NCI-H748 treated with DMSO at 0.1 percent for 48 hours (cell line): ENCODE data around the gene BARX1.

ENCODE experiments used
- DNase-seq: peaks from one replicate; lab custom pipeline; 2025; lab: John Stamatoyannopoulos, UW

The BARX1 gene

DNA sequence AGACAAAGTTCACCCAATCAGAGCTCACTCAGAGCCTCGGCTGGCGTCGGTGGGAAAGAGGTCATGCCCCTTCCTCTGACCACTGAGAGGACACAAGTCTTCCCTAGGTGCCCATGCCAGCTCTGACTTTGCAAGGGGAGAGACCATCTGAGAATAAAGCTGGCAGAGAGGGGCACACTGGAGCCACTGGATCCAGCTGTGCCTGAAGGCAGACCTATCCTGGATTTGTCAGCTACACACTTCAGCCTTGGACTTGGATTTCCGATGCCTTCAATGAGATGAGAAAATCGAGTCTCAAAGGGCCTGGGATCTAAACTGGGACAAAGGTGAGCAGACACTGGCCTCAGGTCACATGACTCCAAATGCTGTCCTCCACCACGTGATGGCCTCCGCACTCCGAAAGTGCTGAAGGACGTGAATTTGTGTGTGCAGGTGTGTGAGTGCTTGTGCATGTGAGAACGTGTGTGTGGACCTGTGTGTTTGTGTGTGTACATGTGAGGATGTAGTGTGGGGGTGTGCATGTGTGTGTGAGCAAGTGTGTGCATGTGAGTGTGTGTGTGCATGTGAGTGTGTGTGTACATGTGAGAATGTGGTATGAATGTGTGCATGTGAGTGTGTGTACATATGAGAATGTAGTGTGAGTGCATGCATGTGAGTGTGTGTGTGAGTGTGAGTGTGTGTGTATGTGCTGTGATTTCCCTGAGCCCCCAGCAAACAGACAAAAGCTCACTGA, 37.9 kb downstream of the BARX1 start:
- no peak for DNase-seq

DNA sequence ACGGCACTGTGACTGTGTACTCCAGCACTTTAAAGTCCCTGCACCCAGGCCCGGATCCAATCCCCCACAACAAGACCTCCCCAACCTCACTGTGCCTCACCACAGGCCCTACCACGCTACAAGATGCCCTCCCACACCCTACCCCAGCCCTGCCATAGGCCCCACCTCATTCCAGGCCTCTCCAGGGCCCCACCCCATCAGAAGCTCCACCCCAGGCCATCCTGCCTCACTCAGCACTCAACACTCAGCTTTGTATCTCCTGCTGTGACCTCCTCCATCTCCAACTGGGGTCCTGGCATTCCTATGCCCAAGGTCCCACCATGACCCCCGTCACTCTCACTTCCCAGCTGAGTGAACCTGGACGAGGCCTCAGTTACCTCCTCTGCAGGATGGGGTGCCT, 38.8 kb downstream of the BARX1 start:
- DNase-seq, result no peak

DNA sequence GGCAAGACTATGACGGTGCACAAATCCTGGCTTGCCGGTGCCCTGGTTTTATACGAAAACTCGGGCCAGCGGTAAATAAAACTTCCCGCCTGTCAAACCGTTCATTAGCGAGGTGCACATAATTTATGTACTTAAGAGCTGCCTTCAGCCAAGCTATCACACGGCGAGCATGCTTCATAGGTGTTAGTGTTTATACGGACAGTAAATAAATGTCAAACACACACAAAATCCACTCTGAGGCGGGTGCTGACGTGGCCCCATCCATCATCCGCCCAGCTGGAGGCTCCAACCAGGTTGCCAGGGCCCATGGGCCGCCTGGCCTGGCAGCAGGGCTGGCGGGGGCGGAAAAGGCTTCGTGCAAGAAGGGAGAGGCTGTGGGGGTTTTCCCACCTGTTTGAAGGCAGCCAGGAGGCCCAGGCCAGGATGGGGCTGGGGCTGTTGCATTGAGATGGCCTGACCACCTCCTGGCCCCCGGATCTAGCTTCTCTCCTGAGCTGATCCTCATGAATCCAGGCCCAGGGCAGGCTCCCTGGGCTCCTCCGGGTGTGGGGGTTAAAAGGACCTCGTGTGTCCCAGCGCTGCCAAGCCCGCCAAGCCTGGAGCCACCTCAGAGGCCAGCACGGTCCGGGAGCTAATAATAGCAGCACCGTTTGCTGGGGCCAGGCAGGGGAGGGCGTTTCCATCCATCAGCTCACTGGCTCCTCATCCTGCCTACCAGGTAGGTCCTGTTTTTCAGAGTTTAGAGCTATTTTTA, 43.2 kb downstream of the BARX1 start:
- DNase-seq, result no peak

DNA sequence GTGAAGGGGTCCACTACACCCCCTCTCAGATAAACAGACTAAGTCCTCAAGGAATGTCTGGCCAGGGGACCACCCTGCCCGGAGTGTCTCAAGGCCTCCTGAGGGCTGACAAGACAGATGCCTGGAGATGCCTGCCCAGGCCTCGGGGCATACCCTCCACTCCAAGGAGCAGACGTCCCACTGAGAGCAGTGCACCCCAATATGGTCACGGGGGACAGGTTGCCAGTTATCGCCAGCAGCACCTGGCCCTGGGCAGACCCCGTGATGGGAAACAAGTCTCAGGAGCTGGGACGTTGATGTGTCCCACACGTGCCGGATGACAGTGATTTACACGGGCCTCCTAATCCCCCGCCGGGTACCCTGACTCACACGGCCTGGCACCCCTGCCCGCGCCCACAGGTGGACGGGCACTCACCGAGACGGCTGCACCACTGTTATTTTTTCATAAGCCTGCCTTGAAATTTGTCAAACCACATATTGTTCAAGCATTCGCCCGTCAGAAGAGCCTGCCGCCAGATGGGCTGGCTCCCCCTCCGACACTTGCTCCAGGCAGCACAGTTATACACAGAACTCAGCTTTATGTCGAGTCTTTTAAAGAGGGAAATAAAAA, 43.9 kb downstream of the BARX1 start:
- no peak for DNase-seq

DNA sequence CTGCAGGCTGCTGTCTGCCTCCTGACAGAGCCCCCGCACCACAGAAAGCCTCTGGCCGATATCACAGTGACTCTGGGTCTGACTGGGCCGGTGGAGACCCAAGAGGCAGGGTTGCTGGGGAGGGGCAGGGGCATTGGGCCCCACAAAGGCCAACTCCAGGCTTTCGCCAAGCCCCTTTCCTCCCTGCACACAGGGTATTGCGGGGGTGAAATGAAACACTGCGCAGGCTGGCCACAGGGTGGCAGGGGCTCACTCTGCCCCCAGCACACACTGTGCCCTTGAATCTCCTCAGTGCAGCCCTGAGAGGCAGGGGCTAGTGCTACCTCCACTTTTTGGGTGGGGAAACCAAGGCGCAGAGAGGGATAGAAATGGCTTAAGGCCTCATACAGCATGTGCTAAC, 44.6 kb downstream of the BARX1 start:
- DNase-seq, result no peak

DNA sequence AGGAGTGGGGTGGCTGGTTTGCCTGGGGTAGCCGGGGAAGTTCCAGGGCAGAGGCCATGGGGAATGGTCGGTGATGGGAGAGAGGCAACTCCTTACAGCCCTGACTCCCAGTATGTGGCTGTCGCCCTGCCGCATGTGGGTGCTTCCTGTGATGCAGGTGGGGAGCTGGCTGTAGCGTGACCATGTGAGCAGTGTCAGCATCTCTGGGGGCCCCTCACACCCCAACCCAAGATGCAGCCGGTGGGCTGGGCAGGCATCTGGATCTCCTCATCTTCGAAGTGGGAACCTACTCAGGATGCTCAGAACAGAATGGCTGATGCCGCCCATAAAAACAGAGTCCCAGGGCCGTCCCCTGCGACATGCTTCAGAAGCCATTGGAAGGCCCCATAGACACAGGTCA, 45.0 kb downstream of the BARX1 start:
- no peak for DNase-seq

DNA sequence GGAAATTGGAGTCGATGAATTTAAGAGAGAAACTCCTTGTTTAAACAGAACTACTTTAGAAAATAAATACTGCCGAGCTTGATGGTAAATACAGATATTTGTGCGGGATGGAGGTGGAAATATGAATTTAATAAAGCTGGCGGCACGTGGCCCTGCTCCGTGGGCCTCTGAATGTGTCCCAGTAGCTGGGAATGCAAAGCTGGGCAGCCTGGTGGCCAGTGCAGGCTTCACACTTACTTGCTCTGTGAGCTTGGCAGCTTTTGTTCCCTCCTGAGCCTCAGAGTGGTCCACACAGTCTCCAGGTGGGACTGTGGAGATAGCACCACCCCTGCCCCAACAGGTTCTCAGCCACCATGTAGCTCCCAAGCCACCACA, 45.9 kb downstream of the BARX1 start:
- no peak for DNase-seq

DNA sequence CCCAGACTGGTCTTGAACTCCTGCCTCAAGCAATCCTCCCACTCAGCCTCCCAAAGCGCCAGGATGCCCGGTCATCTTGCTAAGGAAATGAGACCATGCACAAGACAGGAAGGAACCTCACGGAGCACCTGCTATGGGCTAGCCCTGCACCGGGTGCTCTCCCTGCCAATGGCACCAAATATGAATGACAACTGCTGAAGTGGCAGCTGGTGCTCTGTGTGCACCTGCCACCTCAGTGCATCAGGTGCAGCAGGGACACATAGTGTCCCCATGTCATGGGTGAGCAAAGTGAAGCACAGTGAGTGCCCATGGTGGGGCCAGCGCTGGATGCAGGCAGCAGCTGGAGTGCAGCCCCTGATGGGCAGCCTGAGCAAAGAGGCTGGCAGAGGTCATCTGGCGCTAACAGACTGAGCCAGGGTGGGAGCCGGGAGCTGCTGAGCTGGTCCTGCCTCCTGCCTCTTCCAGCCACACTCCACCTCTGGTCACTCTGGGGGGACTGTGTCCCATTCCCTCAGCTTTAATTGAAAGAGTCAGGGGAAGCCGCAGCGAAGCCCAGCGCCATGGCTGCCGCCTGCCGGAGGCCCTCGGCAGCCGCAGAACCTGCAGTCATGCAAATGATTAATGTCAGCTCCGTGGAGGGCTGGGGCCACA, 46.4 kb downstream of the BARX1 start:
- no peak for DNase-seq

DNA sequence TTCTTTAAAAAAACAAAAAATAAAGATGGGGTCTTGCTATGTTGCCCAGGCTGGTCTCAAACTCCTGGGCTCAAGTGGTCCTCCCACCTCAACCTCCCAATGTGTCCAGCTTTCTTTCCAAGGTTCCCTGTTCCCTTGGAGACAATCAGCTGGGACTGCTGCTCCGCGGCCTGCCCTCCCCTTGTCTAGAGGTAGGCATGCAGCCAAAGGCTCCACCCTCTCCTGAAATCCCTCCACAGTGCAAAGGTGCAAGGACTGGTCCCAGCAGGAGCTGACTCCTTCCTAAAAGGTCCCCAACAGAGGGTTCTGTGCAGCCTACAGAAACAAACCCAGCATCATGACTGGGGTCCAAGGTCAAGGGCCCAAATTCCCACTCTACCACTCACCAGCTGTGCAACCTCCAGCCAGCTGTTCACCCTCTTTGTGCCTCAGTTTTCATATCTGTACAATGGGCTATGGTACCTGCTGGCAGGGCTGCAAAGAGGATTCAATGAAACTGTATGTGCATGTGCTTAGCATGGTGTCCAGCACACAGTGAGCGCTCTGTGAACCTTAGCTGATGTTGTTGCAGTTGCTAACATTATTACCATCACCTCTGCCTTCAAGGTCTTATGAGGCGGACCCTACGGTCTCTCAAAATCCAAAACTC, 47.5 kb downstream of the BARX1 start:
- DNase-seq, result no peak

DNA sequence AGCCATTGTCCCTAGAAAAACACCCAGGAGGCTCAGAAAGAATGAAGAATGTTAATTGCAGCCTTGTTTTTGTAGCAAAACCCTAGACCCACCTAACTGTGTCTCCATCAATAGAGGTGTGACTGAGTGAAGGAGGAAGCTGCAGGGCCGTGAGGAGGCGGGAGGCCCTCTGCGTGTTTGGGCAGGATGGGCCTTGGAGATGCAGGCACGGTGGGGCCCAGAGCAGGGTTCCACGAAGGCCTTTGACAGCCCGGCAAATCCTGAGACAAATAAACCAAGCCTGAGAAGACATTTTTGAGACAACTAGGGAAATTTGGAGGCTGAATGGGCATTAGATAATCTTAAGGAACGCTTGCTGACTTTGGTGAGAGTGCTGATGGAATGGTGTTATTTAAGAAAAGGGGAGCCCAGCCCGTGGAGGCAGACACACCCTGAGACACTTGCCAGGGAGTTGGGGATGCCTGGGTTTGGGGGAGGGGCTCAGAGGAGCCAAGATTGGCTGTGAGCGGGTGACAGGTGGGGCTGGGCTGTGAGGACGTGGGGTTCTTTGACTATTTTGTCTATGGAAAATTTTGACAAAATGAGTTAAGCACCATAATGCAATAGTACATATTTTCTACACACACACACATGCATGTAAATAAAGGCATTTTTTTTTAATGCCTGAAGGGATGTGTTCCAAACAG, 48.8 kb downstream of the BARX1 start:
- DNase-seq, result no peak

DNA sequence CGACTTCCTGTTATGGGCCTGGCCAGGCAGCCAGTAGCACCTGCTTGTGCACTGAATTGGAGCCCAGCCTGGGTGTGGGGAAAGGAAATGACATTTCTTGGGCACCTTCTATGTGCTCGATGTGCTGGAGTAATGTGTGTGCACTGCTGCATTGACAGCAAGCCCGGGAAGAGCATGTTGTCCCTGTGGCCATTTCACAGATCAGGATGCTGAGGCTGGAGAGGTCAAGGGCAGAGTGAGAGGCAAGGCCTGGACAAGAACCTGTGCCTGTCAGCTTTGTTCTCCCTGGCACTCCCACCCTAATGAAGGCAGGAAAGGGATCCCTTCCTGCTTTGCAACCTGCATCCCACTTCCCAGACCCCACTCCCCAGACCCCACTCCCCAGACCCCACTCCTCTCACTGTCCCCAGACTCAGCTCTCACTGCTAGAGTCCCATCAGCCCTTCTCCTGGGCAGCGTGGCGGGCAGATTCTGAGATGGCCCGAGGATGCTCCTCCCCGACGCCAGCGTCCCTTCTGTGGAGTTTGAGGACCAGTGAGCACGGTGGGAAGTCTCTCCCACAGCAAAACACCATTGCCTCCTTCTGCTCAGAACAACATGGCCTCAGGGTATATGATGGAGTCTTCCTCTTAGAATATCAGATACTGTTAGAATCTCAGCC, 49.6 kb downstream of the BARX1 start:
- DNase-seq, result no peak

DNA sequence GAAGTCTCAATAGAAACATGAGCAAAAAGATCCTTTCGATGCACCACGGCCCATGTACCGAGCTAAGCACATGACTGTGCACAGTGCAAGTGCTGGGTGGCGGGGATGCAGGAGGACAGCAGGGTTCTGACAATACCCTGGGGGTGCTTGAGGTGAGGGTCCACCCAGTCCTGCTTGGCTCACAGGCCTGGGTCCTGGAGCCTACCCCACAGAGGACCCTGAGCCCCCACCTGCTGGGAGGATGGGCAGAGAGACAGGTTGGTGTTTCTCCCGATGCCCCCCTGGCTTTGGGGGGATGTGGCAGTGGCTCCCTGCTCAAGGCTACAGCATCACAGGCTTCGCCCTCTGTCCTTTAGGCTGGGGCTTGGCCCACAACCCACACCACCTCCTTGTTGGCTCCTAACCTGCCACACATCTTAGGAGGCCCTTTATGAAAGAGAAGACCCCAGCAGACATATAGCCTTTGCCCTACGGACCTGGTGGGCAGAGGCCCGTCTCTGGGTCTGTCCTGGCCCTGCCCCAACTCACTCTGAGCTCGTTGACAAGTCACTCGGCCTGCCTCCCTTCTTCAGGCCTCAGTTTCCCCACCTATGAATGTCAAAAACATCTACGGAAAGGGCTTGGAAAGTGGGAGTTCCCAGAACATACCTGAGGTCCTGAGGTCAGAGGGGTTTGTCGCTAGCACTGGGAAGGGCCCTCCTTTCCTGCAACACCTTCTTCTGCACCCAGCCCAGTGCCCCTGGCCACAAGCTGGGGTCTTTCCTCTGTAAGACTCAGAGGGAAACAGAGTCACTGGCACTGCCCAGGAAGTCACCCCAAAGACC, 50.3 kb downstream of the BARX1 start:
- DNase-seq, result no peak

DNA sequence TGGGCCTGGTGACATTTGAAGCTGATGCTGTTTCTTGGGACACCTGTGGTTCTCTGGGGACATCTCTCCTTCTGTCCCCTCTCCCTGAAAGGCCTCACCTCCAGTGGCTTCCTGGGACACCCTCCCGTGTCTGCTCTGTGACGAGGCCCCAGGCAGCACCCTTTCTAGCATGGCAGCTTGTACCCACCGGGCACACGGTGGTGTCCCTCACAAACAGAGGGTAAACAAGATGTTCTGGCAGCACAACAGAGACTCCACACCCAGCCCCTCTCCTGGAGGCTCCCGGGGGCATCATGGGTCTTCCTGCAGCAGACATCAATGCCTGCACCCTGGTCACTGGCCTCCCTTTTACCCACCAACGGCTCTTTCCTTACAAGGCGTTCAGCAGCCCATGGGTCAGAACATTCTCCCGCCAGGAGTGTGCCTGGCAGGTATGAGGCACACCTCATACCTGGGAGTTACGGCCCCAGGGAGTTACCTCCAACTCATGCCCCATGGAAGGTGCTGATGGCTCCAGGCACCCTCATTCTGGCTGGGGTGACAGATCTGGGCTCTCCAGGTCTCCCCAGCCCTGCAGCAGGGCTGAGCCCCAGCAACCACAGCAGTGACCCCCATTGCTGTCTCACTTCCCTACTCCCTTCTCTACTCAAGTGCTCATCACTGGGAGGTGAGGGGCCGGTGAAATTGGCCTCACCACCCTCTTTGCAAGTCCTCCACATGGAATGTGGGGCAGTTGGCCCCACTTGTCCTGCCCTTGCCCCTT, 51.1 kb downstream of the BARX1 start:
- no peak for DNase-seq

DNA sequence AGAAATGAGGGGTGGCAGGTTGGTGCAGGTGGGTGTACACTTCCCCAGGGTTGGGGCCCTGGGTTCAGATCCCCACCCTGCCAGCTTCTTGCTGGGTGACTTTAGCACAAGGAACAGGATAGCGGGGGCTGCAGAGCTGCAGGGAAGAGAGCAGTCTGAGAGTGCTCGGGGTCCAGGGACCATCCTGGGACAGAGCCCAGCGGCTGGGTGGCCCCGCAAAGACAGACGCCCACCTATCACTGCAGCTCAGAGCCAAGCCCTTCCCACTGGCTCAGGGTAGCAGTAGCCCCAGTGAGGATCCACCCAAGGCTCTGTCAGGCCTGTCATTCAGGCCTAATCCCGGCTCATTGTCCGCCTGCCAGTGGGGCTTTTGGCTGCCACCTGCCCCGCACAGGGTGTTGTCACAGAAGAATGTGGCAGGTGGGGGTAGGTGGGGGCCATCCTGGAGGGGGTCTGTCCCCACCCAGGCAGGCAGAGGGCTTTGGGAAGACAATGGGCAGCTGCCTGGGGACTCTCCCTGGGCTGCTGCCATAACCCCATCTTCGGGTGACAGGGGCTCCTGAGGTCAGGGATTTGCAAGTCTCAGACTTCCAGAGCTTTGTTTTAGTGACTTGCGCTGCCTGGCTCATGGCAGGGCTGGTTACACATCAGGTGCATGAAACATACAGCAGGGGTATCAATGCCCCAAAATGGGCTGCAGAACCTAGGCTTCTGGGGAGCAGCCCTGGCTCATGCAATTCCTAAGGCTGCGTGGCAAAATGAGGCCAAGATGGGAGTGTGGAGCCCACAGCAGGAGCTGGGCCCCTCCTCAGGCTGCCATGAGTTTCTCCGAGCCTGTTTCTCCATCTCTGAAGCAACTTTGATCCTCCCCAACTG, 52.1 kb downstream of the BARX1 start:
- no peak for DNase-seq

DNA sequence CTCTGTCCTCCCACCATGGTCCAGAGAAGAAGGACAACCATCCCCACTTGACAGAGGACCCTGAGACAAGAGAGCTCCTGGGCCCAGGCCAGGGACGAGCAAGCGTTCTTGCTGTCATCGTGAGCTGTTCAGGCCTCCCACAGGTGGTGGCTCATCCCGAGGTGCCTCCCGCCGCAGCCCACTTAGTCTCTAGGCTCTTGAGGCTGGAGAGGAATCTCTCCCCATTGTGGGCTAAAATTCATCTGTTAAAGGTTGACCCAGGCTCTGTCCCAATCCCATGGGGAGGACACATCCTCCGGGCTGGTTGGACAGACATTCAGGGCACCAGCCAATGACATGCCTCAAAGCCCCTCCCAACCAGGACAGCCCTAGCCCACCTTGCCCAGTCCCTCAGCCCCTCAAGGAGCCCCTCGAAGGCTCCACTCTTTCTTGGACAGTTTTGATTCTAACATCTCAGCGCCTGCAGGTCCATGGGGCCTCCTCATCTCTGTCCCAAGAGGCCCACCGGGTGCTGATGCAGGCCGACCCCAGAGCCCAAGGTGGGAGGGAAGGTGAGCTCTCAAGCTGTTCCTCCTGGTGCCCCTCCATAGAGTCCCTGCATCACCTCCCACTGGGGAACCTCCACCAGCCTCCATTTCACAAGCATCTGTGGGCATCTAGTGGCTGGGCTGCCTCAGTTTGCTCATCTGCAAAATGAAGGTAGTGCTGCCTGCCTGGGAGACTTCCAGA, 52.9 kb downstream of the BARX1 start:
- no peak for DNase-seq
